Calu3 (cell line): ENCODE results near the gene HUNK. TPM values are rescaled to one million over a fixed set of nuclear protein-coding genes. Genes with fewer than 3 reads are reported as not detected.

Experiments used
- BruUV-seq: library from RNA; stranded (reverse); fragments of 400-500 nt; replicated peaks from 2 replicates; lab custom pipeline; 2021; lab: Mats Ljungman, UMichigan
- CTCF ChIA-PET: fragments of 300-600 bp; sonication (Branson Sonifier 250); formaldehyde crosslinking; loops from one replicate; lab custom pipeline; 2022; ENCODE audit warnings: antibody characterized with exemption; lab: Charles Lee
- DNase-seq: peaks from one replicate; pipeline ENCODE4 v3.0.0; 2022
- H3K27ac Mint-ChIP-seq: one replicate; pipeline ENCODE4 v1.8.0; 2022; ENCODE audit warnings: mixed read lengths; ENCODE audit not compliant: unreplicated experiment
- H3K27me3 Mint-ChIP-seq: one replicate; pipeline ENCODE4 v1.8.0; 2022; ENCODE audit warnings: mixed read lengths; ENCODE audit not compliant: unreplicated experiment
- H3K36me3 Mint-ChIP-seq: one replicate; pipeline ENCODE4 v1.8.0; 2022; ENCODE audit warnings: mild to moderate bottlenecking, moderate library complexity, mixed read lengths; ENCODE audit not compliant: insufficient read depth, unreplicated experiment
- H3K4me1 Mint-ChIP-seq: one replicate; pipeline ENCODE4 v1.8.0; 2022; ENCODE audit warnings: mild to moderate bottlenecking, low read depth, mixed read lengths; ENCODE audit not compliant: unreplicated experiment
- H3K4me3 Mint-ChIP-seq: one replicate; pipeline ENCODE4 v1.8.0; 2022; ENCODE audit warnings: mild to moderate bottlenecking, low read depth, moderate library complexity, mixed read lengths; ENCODE audit not compliant: unreplicated experiment
- H3K9me3 Mint-ChIP-seq: one replicate; pipeline ENCODE4 v1.8.0; 2022; ENCODE audit warnings: low read depth, mixed read lengths; ENCODE audit not compliant: unreplicated experiment
- intact Hi-C: fragments of 100-400 bp; cut with micrococcal nuclease; formaldehyde crosslinking; loops from one replicate; pipeline ENCODE4 v1.10.0; 2022; ENCODE audit not compliant: unreplicated experiment
- total RNA-seq: library from RNA; stranded (reverse); gene quantifications from 2 replicates; pipeline ENCODE4 v1.2.3, GENCODE V29; 2022
- TF ChIP-seq, protein P1 (sequence below): fragments of 200-600 bp; IDR thresholded peaks from one replicate; pipeline ENCODE4 v1.8.0; 2022; ENCODE audit warnings: antibody characterized with exemption; ENCODE audit not compliant: unreplicated experiment

Gene HUNK
- total RNA-seq, 1 experiment from 2014 or later: 2.3 TPM

DNA sequence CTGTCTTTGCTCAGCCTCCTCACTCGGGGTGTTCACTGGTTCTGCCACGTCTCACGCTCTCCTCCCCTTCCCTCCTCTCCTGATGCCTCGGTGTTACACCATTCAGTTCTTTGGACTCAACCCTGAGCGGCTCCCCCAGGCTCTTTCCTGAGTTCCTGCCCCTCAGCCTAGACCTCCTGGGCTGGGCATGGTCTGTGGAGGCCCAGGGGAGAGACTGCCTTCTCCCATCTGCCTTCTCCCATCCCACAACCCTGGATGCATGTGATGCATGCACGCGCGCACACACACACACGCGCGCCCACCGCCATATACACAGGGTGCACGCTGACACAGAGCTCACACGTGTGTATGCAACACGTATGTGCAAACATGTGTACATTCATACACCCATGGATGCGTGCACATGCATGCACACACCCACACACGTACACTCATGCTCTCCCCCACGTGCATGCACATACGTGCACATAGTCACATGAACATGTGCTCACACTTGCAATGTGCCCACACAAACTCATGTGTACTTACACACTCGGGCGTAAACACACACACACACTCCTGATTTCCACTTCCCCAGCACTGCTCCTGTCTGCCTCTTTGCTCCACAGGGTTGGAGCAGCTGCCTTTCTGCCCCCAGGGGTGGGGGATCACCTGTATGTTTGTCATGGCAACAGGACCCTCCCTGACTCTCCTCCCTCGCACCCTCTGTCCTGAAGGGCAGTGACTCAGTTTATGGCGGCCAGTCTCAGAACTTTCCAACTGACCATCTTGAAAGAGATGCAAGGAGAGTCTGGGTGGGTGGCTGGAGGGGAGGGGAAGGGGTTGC is 59.0 kb downstream of the HUNK start:
- DNase-seq: no peak
- Mint-ChIP-seq H3K36me3 (no peaks in the 10 kb centered on the region), H3K9me3 (no peaks in the 10 kb centered on the region), H3K27ac (no peak overlapping the region), H3K4me1 (no peaks in the 10 kb centered on the region), H3K4me3 (no peak overlapping the region), H3K27me3 (no peaks in the 10 kb centered on the region)
- intact Hi-C loops: no loop called here
- CTCF ChIA-PET: interaction anchor here (0.5 kb wide), 1 partner anchor 401 kb away, joined by 3 read pairs; no protein-coding TSS in a partner anchor
- TF ChIP-seq, protein P1, sequence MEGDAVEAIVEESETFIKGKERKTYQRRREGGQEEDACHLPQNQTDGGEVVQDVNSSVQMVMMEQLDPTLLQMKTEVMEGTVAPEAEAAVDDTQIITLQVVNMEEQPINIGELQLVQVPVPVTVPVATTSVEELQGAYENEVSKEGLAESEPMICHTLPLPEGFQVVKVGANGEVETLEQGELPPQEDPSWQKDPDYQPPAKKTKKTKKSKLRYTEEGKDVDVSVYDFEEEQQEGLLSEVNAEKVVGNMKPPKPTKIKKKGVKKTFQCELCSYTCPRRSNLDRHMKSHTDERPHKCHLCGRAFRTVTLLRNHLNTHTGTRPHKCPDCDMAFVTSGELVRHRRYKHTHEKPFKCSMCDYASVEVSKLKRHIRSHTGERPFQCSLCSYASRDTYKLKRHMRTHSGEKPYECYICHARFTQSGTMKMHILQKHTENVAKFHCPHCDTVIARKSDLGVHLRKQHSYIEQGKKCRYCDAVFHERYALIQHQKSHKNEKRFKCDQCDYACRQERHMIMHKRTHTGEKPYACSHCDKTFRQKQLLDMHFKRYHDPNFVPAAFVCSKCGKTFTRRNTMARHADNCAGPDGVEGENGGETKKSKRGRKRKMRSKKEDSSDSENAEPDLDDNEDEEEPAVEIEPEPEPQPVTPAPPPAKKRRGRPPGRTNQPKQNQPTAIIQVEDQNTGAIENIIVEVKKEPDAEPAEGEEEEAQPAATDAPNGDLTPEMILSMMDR: no peak
- no TSS peak for BruUV-seq

DNA sequence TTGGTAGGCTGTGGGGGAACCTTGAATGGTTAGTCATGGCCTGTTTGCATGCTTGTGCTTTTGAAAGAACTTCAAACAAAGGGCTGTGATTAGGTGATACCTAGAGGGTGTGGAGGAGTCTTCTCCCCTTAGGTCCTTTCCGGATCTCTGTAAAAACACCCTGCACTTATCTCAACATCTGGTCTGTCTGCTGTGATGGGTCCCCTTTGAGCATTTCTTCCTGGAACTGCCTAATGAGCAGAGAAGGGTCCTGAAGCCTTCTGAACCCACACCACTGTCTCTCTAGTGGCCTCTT is 59.6 kb downstream of the HUNK start:
- DNase-seq: no peak
- intact Hi-C loops: no loop called here
- Mint-ChIP-seq H3K9me3 (no peaks in the 10 kb centered on the region), H3K27me3 (no peaks in the 10 kb centered on the region), H3K36me3 (no peaks in the 10 kb centered on the region), H3K27ac (no peak overlapping the region), H3K4me1 (no peaks in the 10 kb centered on the region), H3K4me3 (no peak overlapping the region)
- TF ChIP-seq, protein P1: no peak
- CTCF ChIA-PET: no interaction called here
- no TSS peak for BruUV-seq

DNA sequence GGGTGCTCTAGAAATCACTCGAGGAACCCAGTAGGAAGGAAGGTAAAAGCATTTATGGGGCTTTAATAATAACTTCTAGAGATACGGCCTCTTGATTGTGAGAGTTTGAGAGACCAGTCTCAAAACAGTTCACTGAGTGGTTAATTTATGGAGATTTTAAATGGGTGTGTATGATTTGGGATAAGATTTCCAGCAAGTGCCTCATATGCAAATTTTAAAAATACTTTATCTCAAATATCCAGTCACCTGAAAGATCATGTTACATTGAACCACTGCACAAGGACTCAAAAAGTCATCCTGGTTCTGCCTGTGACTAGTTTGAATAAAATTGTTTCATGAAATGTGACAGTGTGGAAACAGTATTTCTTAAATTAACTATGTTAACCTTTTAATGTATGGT is 64.5 kb downstream of the HUNK start:
- H3K4me3 Mint-ChIP-seq: no peak overlapping the region
- no peak for DNase-seq
- H3K36me3 Mint-ChIP-seq: no peaks in the 10 kb centered on the region
- no TSS peak for BruUV-seq
- TF ChIP-seq, protein P1: no peak
- H3K27ac Mint-ChIP-seq: no peak overlapping the region
- CTCF ChIA-PET: no interaction called here
- H3K27me3 Mint-ChIP-seq: no peaks in the 10 kb centered on the region
- intact Hi-C loops: no loop called here
- H3K4me1 Mint-ChIP-seq: no peaks in the 10 kb centered on the region
- H3K9me3 Mint-ChIP-seq: no peaks in the 10 kb centered on the region

DNA sequence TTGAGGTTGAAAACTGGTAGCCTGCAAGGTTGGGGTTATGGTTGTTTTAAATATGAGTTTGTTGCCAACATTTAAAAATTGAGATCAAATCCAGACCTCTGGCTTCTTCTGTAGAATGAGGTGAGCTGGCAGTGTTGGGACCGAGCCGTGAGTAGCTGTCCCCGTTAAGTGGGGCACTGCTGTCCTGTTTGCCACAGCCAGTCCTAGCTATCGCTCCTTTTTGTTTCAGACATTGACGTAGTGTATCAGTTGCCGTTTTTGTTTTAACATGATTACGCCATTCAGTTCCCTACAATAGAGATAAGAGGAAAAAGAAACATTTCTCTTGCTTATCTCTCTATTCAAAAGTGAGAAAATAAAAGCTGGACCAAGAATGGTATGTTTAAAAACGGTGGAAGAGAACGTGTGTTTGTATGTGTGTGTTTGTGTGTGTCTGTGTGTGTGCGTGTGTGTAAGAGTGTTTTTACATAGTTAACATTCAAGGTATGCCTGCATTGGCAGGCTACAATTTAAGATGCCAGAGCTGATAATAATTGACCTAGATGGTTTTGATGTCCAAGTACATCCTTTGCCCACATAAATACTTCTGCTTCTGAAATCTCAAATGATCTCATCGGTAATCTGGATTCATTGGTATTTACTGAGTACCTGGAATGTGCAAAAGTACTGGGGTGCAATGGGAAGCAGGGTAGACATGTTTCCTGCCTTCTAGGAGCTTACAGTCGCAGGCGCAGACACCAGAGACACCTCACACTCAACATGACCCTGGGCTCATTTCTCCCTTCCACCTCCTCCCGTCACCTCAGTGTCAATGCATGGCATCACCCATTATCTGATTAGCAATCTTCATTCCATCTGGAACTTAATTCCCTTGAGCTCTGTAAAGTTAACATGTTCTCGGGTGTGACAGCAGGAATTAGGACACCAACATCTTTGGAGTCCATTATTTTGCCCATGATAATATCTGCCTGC is 65.8 kb downstream of the HUNK start:
- no peak overlapping the region for H3K4me3 Mint-ChIP-seq
- CTCF ChIA-PET: interaction anchor here (0.9 kb wide), 1 partner anchor 11 kb away, joined by 4 read pairs; no protein-coding TSS in a partner anchor
- intact Hi-C loops: no loop called here
- BruUV-seq: no TSS peak
- TF ChIP-seq, protein P1: no peak
- DNase-seq: no peak
- no peaks in the 10 kb centered on the region for H3K4me1 Mint-ChIP-seq
- no peaks in the 10 kb centered on the region for H3K36me3 Mint-ChIP-seq
- no peaks in the 10 kb centered on the region for H3K9me3 Mint-ChIP-seq
- H3K27ac Mint-ChIP-seq: no peak overlapping the region
- H3K27me3 Mint-ChIP-seq: no peaks in the 10 kb centered on the region
